Astrocyte of the cerebellum (primary cell): Measurements from ENCODE around the gene TMEM132D.

ENCODE experiments used
- DNase-seq: peaks from one replicate; pipeline ENCODE4 v3.0.0-alpha.2; 2011; ENCODE audit warnings: low read depth
- H3K4me3 ChIP-seq: 2 replicates; pipeline ENCODE4 v1.5.1; 2011; ENCODE audit warnings: mild to moderate bottlenecking, low read depth, low read length, moderate library complexity
- CTCF ChIP-seq: IDR thresholded peaks from 2 replicates; pipeline ENCODE4 v1.5.1; 2012; ENCODE audit warnings: low read length, low read depth, moderate library complexity, mild to moderate bottlenecking; ENCODE audit errors: missing control alignments
- in situ Hi-C: cut with HindIII; loops from 2 replicates; pipeline ENCODE4 v1.10.0; 2017; ENCODE audit warnings: low sequenced_read_pairs

TMEM132D gene

GRCh38 chr12:129819391-129819790 lies 84.4 kb downstream of the TMEM132D start:
- no peak for TF ChIP-seq CTCF
- DNase-seq: peak; percentile 15
- no peak overlapping the region for H3K4me3 ChIP-seq
- in situ Hi-C loops: no loop called here

- in situ Hi-C loops: no loop called here
- no peak for DNase-seq
- no peak for TF ChIP-seq CTCF
- no peak overlapping the region for H3K4me3 ChIP-seq
Measured at GRCh38 chr12:129815846-129816245, 88.0 kb downstream of the TMEM132D start.

GRCh38 chr12:129811963-129812362 lies 91.9 kb downstream of the TMEM132D start:
- no peak for DNase-seq
- in situ Hi-C loops: no loop called here
- TF ChIP-seq CTCF: no peak
- no peak overlapping the region for H3K4me3 ChIP-seq

- TF ChIP-seq CTCF: no peak
- no peak overlapping the region for H3K4me3 ChIP-seq
- in situ Hi-C loops: no loop called here
- DNase-seq: no peak
Measured at GRCh38 chr12:129807136-129807535, 96.7 kb downstream of the TMEM132D start.

- no peak for DNase-seq
- in situ Hi-C loops: no loop called here
- no peak overlapping the region for H3K4me3 ChIP-seq
- no peak for TF ChIP-seq CTCF
Measured at GRCh38 chr12:129791396-129791795, 112.4 kb downstream of the TMEM132D start.

- H3K4me3 ChIP-seq: no peak overlapping the region
- TF ChIP-seq CTCF: no peak
- in situ Hi-C loops: no loop called here
- no peak for DNase-seq
Measured at GRCh38 chr12:129790930-129791329, 112.9 kb downstream of the TMEM132D start.

- DNase-seq: no peak
- H3K4me3 ChIP-seq: no peak overlapping the region
- in situ Hi-C loops: no loop called here
- no peak for TF ChIP-seq CTCF
Measured at GRCh38 chr12:129790331-129790730, 113.5 kb downstream of the TMEM132D start.
